ENCODE measurements around the gene LGALS3BP. TPM values are rescaled to one million over a fixed set of nuclear protein-coding genes. Genes with fewer than 3 reads are reported as not detected.

LGALS3BP gene
- total and polyA plus RNA-seq, 2 of the 8 experiments (the other 6 are each of a cell fraction or from before 2014, with no cell fraction given) = 56.1 to 61.6 TPM

DNA sequence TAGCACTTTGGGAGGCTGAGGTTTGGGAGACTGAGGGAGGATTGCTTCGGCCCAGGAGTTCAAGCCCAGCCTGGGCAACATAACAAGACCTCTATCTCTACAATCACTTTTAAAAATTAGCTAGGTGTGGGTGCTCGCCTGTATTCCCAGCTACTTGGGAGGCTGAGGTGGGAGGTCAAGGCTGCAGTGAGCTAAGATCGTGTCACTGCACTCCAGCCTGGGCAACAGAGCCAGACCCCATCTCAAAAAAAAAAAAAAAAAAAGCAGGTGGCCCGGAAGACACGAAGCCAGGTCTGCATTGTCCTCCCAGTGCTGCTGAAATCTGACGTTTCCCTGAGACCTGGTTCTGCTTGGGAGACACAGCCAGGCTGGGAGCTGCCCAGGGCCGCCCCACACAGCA lies 35.7 kb downstream of the LGALS3BP start:
- Histone ChIP-seq H3K23me2 (ENCODE audit: low read depth, low read length) (no peaks in the 10 kb centered on the region), H2BK15ac (ENCODE audit: low read length) (no peak overlapping the region), H2BK12ac (ENCODE audit: low read depth, low read length) (no peak overlapping the region), H3K9ac (replicated peaks in 1 of 4; ENCODE audit: extremely low read depth in 1 of 4, low read depth in 3 of 4, low read length in 3 of 4) (no peak overlapping the region), H4K5ac (ENCODE audit: insufficient read length, low read depth, low read length) (no peak overlapping the region), H3K27ac (ENCODE audit: low read depth, low read length) (no peak overlapping the region), H3K4ac (replicated peaks; ENCODE audit: insufficient read length, low read depth, low read length) (no peak overlapping the region), H2BK20ac (ENCODE audit: low read length) (no peak overlapping the region), H3K9me3 (ENCODE audit: insufficient read depth in 2 of 2, low read depth in 1 of 2, low read length in 1 of 2) (no peaks in the 10 kb centered on the region), H2BK5ac (ENCODE audit: low read depth, low read length) (no peak overlapping the region), H3K36me3 (ENCODE audit: control insufficient read depth in 2 of 4, insufficient read depth in 4 of 4, low read length in 3 of 4) (no peaks in the 10 kb centered on the region), H3K4me3 (ENCODE audit: extremely low read depth in 1 of 4, insufficient read depth in 2 of 4, low read depth in 3 of 4, low read length in 4 of 4) (no peak overlapping the region), H3K79me1 (ENCODE audit: low read depth, low read length) (no peaks in the 10 kb centered on the region), H2AK5ac (ENCODE audit: low read depth, low read length) (no peak overlapping the region), H2BK120ac (replicated peaks; ENCODE audit: low read depth, low read length) (no peak overlapping the region), H2AFZ (ENCODE audit: low read length) (no peak overlapping the region), H3K4me1 (replicated peaks in 1 of 4; ENCODE audit: control insufficient read depth in 3 of 4, insufficient read depth in 4 of 4, low read length in 3 of 4) (peaks cover 0 to 4% (median 0%) of the 10 kb centered on the region in 4 experiments; a peak in 2 of 7 replicates), H4K8ac (ENCODE audit: extremely low read depth, insufficient read depth, low read length) (peak overlapping the region; percentile 18; the same call in 1 of the 2 replicates), H3K18ac (ENCODE audit: extremely low read depth, low read length) (no peak overlapping the region), H3K23ac (ENCODE audit: insufficient read length) (no peak overlapping the region), H3K4me2 (ENCODE audit: insufficient read depth in 1 of 2, low read depth in 2 of 2, low read length in 2 of 2) (no peak overlapping the region), H3K56ac (replicated peaks; ENCODE audit: insufficient read length, low read depth, low read length) (no peak overlapping the region), H4K20me1 (replicated peaks in 1 of 2; ENCODE audit: control insufficient read depth in 1 of 2, insufficient read depth in 2 of 2, low read length in 2 of 2) (peaks cover 0 to 1% of the 10 kb centered on the region in 2 experiments), H4K91ac (replicated peaks; ENCODE audit: insufficient read length, low read length) (no peak overlapping the region), H3K79me2 (ENCODE audit: control insufficient read depth in 1 of 2, insufficient read depth in 2 of 2, low read length in 2 of 2) (no peaks in the 10 kb centered on the region), H3K14ac (ENCODE audit: insufficient read length) (no peak overlapping the region), H3K27me3 (replicated peaks in 1 of 4; ENCODE audit: control insufficient read depth in 3 of 4, extremely low read depth in 1 of 4, insufficient read depth in 3 of 4, low read length in 3 of 4) (no peaks in the 10 kb centered on the region)
- WGBS, 2 experiments (ENCODE audit: extremely low coverage in 1 of 2, insufficient coverage in 1 of 2, insufficient read length in 1 of 2, insufficient replicate concordance in 2 of 2, low coverage in 1 of 2, low lambda C conversion rate in 2 of 2, missing lambda C conversion rate in 1 of 2) = 81% methylated on average over 7 of the region's 7 CpGs; no CpG with 5 or more reads in 1 of the 2 experiments
- DNase-seq (ENCODE audit: low read depth in 1 of 2, low spot score in 2 of 2) (no peak), FAIRE-seq (no peak)
- ChIA-PET CTCF (ENCODE audit: partially characterized antibody) (interaction anchor here (0.9 to 2.3 kb wide), 5 partner anchors 10 to 61 kb away, joined by 3 to 12 read pairs (median 4); no protein-coding TSS in a partner anchor), POLR2A (ENCODE audit: partially characterized antibody) (interaction anchor here (0.6 to 0.9 kb wide), 2 partner anchors 12 to 221 kb away, joined by 4 read pairs; no protein-coding TSS in a partner anchor)
- no peak for TF ChIP-seq NRF1 (IDR thresholded peaks at IDR 0.05; ENCODE audit: low read depth, low read length)
- TF ChIP-seq CBX8 (IDR thresholded peaks at IDR 0.05; ENCODE audit: borderline replicate concordance, low read depth, low read length) = no peak
- TF ChIP-seq, protein P1, sequence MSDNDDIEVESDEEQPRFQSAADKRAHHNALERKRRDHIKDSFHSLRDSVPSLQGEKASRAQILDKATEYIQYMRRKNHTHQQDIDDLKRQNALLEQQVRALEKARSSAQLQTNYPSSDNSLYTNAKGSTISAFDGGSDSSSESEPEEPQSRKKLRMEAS (IDR thresholded peaks at IDR 0.05) = no peak
- no peak for TF ChIP-seq CBX5 (IDR thresholded peaks at IDR 0.05; ENCODE audit: low read depth, low read length)
- no peak for TF ChIP-seq CHD2 (IDR thresholded peaks at IDR 0.05; ENCODE audit: low read length)
- no peak for TF ChIP-seq CEBPB (IDR thresholded peaks at IDR 0.05; ENCODE audit: low read depth, low read length)
- no peak for TF ChIP-seq CHD1 (IDR thresholded peaks at IDR 0.05; ENCODE audit: low read depth, low read length)
- TF ChIP-seq TCF12 (IDR thresholded peaks at IDR 0.05; ENCODE audit: low read depth, low read length) = no peak
- no peak for TF ChIP-seq SIRT6 (IDR thresholded peaks at IDR 0.05; ENCODE audit: low read length)
- TF ChIP-seq SIN3A (conservative IDR thresholded peaks at IDR 0.05 in 1 of 2, IDR thresholded peaks at IDR 0.05 in 1 of 2; ENCODE audit: low read depth in 1 of 2, low read length in 2 of 2) = no peak
- no peak for TF ChIP-seq TAF7 (optimal IDR thresholded peaks at IDR 0.05; ENCODE audit: borderline replicate concordance, low read depth, low read length)
- TF ChIP-seq ZNF274 (IDR thresholded peaks at IDR 0.05; ENCODE audit: borderline replicate concordance, extremely low read depth, low read length) = no peak

Data from H1 (cell line).